Neutrophil (primary cell): ENCODE data around the gene CBFA2T3.

ENCODE experiments used
- H3K27ac ChIP-seq: fragments of 200-600 bp; sonication (generic); 2 replicates; pipeline ENCODE4 v1.5.1; 2016; ENCODE audit warnings: mild to moderate bottlenecking, moderate library complexity
- H3K27me3 ChIP-seq: fragments of 200-600 bp; sonication (generic); 2 replicates; pipeline ENCODE4 v1.6.0; 2016; ENCODE audit warnings: mild to moderate bottlenecking
- H3K36me3 ChIP-seq: fragments of 200-600 bp; sonication (generic); 2 replicates; pipeline ENCODE4 v1.5.1; 2017
- H3K4me1 ChIP-seq, 2 experiments: fragments of 200-600 bp in 1 of 2; sonication (generic) in 1 of 2; 1 replicate in 1 of 2; 2 replicates in 1 of 2; pipeline versions ENCODE4 v1.5.1 to v1.6.1; 2013 to 2016; ENCODE audit warnings: low read depth in 1 of 2, low read length in 1 of 2, mild to moderate bottlenecking in 1 of 2, moderate library complexity in 1 of 2; ENCODE audit not compliant: control insufficient read depth in 1 of 2, insufficient read depth in 1 of 2
- H3K4me3 ChIP-seq, 2 experiments: fragments of 200-600 bp in 1 of 2; sonication (generic) in 1 of 2; 1 replicate in 1 of 2; 2 replicates in 1 of 2; pipeline ENCODE4 v1.5.1; 2013 to 2016; ENCODE audit warnings: low read depth in 1 of 2, low read length in 1 of 2, mild to moderate bottlenecking in 1 of 2, moderate library complexity in 1 of 2
- H3K9me3 ChIP-seq: fragments of 200-600 bp; sonication (generic); 2 replicates; pipeline ENCODE4 v1.5.1; 2016
- CTCF ChIP-seq: fragments of 200-600 bp; sonication (generic); IDR thresholded peaks from 2 replicates; pipeline ENCODE4 v1.5.1; 2016; ENCODE audit warnings: antibody characterized with exemption

The CBFA2T3 gene

DNA sequence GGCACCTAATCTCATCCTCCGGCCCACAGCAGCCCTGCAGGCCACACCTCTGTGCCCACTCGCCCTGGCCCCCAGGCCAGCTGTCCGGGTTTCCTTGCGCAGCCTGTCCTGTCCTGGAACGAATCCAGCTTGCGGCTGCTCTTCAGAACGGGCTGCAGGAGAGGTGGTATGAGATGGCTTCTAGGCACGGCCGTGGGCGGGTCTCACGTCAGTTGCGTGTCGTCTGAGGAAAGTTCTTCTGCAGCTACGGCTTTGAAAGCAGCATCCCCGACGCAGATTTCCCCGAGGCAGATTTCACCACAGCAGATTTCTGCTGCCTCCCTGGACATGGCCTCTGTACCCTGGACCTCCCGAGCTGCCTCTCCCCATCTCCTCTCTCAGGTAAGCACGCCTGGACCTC, 138.4 kb downstream of the CBFA2T3 start:
- no peaks in the 10 kb centered on the region for H3K9me3 ChIP-seq
- no peak for TF ChIP-seq CTCF

DNA sequence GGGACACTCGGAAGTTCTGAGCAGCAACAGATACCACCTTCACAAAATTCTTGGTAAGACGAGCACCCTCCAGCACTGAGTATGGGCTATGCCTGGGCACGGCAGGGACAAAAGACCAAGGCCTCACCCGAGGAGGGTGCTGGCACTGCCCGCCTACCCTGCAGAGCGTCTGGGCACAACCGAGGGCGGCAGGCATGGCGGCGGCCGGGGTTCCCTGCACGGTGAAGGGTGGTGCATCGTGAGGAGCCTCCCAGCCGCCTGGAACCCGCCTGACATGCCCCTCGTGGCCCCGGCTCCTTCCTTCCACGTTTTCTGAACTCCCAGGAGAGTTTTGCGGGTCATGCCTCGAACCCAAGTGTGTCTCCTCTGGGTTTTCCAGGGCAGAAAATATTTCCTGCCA, 139.2 kb downstream of the CBFA2T3 start:
- no peak overlapping the region for H3K27ac ChIP-seq

More for the DNA sequence above, 138.4 kb downstream of the CBFA2T3 start:
- H3K27me3 ChIP-seq = no peaks in the 10 kb centered on the region
- H3K27ac ChIP-seq = peak overlapping the region; percentile 86
- H3K4me3 ChIP-seq = no peak overlapping the region
- H3K4me1 ChIP-seq = peaks cover 40 to 46% of the 10 kb centered on the region in 2 experiments
- H3K36me3 ChIP-seq = peaks cover 95% of the 10 kb centered on the region

DNA sequence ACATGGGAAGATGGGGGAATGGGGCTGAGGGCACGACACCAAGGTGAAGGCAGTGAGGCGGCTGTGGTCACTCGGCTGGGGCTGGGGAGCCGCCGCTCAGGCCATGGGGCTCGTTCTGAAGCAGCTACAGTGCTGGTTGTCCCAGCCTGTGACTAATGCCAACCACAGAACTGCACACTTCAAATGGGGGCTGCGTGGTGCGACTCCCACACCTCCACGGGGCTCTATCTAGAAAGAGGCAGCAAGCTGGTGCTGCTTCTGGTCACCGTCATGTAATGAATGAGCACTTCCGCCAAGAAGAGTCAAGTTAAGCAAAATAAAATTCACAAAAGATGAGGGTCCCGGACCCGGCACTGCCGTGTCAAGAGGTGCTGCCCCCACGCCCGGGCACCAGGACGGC, 140.2 kb downstream of the CBFA2T3 start:
- Histone ChIP-seq H3K4me3 (no peak overlapping the region), H3K27ac (no peak overlapping the region), H3K27me3 (no peaks in the 10 kb centered on the region), H3K4me1 (peaks cover 36 to 39% of the 10 kb centered on the region in 2 experiments), H3K9me3 (no peaks in the 10 kb centered on the region), H3K36me3 (peaks cover 89% of the 10 kb centered on the region)
- TF ChIP-seq CTCF = no peak

More for the DNA sequence above, 139.2 kb downstream of the CBFA2T3 start:
- no peak overlapping the region for H3K4me3 ChIP-seq
- TF ChIP-seq CTCF = no peak
- H3K36me3 ChIP-seq = peaks cover 89% of the 10 kb centered on the region
- peaks cover 40 to 44% of the 10 kb centered on the region in 2 experiments for H3K4me1 ChIP-seq
- H3K27me3 ChIP-seq = no peaks in the 10 kb centered on the region
- no peaks in the 10 kb centered on the region for H3K9me3 ChIP-seq

DNA sequence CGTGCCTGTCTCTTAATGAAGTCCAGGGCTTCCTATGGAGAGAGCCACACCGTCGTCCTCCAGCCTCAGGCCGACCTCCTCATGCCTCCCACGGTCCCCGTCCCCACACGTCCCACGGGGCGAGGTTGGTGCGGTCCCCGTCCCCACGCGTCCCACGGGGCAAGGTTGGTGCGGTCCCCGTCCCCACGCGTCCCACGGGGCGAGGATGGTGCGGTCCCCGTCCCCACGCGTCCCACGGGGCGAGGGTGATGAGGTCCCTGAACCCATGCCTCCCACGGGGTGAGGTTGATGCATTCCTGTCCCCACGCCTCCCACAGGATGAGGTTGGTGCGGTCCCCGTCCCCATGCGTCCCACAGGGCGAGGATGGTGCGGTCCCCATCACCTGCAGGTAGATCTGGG, 141.2 kb downstream of the CBFA2T3 start:
- H3K27me3 ChIP-seq = no peaks in the 10 kb centered on the region
- H3K27ac ChIP-seq = no peak overlapping the region
- TF ChIP-seq CTCF = no peak
- no peaks in the 10 kb centered on the region for H3K9me3 ChIP-seq
- peaks cover 26 to 29% of the 10 kb centered on the region in 2 experiments for H3K4me1 ChIP-seq
- peaks cover 87% of the 10 kb centered on the region for H3K36me3 ChIP-seq
- no peak overlapping the region for H3K4me3 ChIP-seq

- Histone ChIP-seq H3K4me3 (no peak overlapping the region), H3K36me3 (peaks cover 87% of the 10 kb centered on the region), H3K27ac (no peak overlapping the region), H3K4me1 (peaks cover 22 to 25% of the 10 kb centered on the region in 2 experiments), H3K27me3 (no peaks in the 10 kb centered on the region), H3K9me3 (no peaks in the 10 kb centered on the region)
- no peak for TF ChIP-seq CTCF
These were observed 141.6 kb downstream of the CBFA2T3 start for GRCh38 chr16:88835383-88835782.

DNA sequence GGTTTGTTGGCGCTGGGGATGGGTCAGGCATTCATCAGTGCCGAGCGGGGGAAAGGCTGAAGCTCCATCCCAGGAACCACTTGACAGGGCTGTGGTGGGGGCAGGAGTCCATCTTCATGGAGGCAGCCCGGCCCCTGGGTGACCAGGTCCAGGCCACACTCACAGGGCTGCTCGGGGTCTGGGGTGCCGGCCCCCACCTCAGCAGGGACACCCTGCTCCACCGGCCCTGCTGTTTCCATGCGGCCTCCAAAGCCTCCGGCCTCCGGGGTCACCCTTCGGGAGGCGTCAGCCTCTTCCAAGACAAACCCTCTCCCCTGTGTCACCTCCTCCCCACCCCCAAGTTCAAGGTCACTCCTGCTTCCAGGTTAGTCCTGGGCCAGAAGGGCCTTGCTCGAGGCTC, 142.3 kb downstream of the CBFA2T3 start:
- peaks cover 15 to 17% of the 10 kb centered on the region in 2 experiments for H3K4me1 ChIP-seq
- H3K36me3 ChIP-seq = peaks cover 90% of the 10 kb centered on the region
- H3K4me3 ChIP-seq = no peak overlapping the region
- no peak overlapping the region for H3K27ac ChIP-seq
- no peaks in the 10 kb centered on the region for H3K9me3 ChIP-seq
- no peaks in the 10 kb centered on the region for H3K27me3 ChIP-seq
- TF ChIP-seq CTCF = no peak
